ENCODE measurements around the gene IDNK.

IDNK gene

DNA sequence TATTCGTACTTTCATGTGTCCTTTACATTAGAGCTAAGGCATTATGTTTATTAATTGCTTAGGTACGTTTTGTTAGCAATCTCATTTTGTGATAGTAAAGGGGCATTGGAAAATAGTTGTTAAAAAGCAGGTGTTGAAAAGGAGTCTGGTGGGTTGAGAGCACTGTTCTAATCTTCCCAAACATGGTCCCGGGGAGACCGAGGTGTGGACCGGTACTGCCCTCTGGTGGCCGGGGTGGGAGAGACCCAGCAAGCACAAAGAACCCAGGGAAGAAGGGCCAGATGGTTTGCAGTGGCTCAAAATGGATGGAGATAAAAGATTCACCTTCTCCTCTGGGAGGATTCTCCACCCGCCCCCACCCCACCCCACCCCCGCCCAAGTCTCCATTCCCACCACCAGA lies 26.1 kb downstream of the IDNK start:
- DNase-seq = peak; percentile 42 to 70
- intact Hi-C loops (cut with DNase I; ENCODE audit: low total_unique reads) = no loop called here

DNA sequence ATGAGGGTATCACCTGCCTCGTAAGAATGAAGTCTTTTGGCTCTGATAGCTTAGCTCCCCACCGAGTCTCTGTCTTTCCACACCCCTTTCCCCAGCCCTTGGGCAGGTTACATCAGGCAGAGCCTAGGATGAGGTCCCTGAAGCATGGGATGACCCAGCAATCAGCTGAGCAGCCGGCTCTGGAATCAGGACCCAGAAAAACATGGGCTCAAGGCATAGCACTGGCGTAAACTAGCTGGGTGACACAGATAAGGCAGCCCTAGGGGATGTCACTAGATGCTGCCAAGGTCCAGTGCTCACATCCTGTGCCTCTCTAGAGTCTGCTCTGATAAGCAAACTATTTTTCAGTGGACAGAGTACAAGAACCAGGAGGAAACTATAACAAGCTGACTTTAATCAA lies 26.6 kb downstream of the IDNK start:
- no peaks in the 10 kb centered on the region for H3K9me3 ChIP-seq
- no peak overlapping the region for H3K27ac ChIP-seq
- H3K27me3 ChIP-seq = no peaks in the 10 kb centered on the region
- no peak for DNase-seq
- TF ChIP-seq, protein P1, sequence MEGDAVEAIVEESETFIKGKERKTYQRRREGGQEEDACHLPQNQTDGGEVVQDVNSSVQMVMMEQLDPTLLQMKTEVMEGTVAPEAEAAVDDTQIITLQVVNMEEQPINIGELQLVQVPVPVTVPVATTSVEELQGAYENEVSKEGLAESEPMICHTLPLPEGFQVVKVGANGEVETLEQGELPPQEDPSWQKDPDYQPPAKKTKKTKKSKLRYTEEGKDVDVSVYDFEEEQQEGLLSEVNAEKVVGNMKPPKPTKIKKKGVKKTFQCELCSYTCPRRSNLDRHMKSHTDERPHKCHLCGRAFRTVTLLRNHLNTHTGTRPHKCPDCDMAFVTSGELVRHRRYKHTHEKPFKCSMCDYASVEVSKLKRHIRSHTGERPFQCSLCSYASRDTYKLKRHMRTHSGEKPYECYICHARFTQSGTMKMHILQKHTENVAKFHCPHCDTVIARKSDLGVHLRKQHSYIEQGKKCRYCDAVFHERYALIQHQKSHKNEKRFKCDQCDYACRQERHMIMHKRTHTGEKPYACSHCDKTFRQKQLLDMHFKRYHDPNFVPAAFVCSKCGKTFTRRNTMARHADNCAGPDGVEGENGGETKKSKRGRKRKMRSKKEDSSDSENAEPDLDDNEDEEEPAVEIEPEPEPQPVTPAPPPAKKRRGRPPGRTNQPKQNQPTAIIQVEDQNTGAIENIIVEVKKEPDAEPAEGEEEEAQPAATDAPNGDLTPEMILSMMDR (IDR thresholded peaks at IDR 0.05) = no peak
- H3K4me1 ChIP-seq = no peaks in the 10 kb centered on the region
- intact Hi-C loops (cut with DNase I; ENCODE audit: low total_unique reads) = no loop called here
- no peak overlapping the region for H3K4me3 ChIP-seq
- H3K36me3 ChIP-seq = peaks cover 21 to 64% (median 63%) of the 10 kb centered on the region in 3 donors

More for the DNA sequence above, 26.1 kb downstream of the IDNK start:
- no peak overlapping the region for H3K4me3 ChIP-seq
- peaks cover 21 to 65% (median 58%) of the 10 kb centered on the region in 3 donors for H3K36me3 ChIP-seq
- no peaks in the 10 kb centered on the region for H3K9me3 ChIP-seq
- H3K4me1 ChIP-seq = no peaks in the 10 kb centered on the region
- no peaks in the 10 kb centered on the region for H3K27me3 ChIP-seq
- TF ChIP-seq, protein P1 (IDR thresholded peaks at IDR 0.05) = peak; percentile 52 to 61
- H3K27ac ChIP-seq = no peak overlapping the region

DNA sequence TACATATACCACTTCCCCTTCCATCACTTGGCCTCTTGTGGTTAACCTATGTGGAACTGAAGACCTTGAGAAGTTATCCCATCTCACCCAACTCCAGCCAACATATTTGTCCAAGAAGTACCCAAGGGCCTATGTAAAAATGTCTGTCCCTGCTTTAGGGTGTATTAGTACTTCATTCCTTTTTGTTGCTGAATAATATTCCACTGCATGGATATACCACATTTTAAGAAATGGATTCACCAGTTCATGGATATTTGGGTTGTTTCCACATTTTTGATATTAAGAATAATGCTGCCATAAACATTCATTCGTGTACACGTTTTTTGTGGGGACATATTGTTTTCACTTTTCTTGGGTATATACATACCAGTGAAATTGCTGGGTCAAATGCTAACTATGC lies 28.6 kb downstream of the IDNK start:
- no peaks in the 10 kb centered on the region for H3K4me1 ChIP-seq
- H3K4me3 ChIP-seq = no peak overlapping the region
- H3K36me3 ChIP-seq = peaks cover 21 to 69% (median 69%) of the 10 kb centered on the region in 3 donors
- TF ChIP-seq, protein P1 (IDR thresholded peaks at IDR 0.05) = no peak
- no peaks in the 10 kb centered on the region for H3K9me3 ChIP-seq
- no peak for DNase-seq
- no peak overlapping the region for H3K27ac ChIP-seq
- intact Hi-C loops (cut with DNase I; ENCODE audit: low total_unique reads) = no loop called here
- H3K27me3 ChIP-seq = no peaks in the 10 kb centered on the region

DNA sequence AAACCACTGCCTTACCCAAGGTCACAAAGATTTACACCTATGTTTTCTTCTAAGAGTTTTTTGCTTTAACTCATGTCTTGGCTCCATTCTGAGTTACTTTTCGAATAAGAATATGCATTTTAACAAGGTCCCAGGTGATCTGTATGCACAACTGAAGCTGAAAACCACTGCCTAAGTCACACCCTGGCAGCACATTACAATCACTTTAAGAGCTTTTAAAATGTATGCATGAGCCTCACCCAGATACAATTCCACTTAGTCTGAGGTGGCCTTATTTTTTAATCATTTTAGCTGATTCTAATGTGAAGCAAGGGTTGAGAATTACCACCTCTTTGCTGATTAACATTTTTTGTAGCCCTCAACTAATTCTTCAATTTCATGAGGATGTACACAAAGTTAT lies 29.5 kb downstream of the IDNK start:
- Histone ChIP-seq H3K4me1 (no peaks in the 10 kb centered on the region), H3K27me3 (no peaks in the 10 kb centered on the region), H3K27ac (no peak overlapping the region), H3K4me3 (no peak overlapping the region), H3K36me3 (peaks cover 24 to 73% (median 72%) of the 10 kb centered on the region in 3 donors), H3K9me3 (no peaks in the 10 kb centered on the region)
- no peak for DNase-seq
- intact Hi-C loops (cut with DNase I; ENCODE audit: low total_unique reads) = no loop called here
- TF ChIP-seq, protein P1 (IDR thresholded peaks at IDR 0.05) = no peak

DNA sequence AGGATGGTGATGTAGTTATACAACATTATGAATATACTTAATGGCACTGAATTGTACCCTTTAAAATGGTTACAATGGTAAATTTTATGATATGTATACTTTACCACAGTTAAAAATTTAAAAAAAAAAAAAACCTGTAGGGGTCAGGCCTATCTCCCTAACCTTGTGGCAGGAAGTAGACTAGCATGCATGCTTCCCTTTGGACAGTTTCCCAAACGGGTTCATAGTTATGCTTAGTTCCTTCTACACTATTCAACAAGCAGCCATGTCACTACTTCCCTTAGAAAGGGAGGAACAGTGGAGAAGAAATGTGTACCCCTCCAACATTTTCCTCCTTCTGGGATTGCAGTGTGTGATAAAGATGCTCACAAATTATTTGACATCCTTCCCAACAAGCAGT lies 32.5 kb downstream of the IDNK start:
- intact Hi-C loops (cut with DNase I; ENCODE audit: low total_unique reads) = no loop called here

More for the DNA sequence above, 32.5 kb downstream of the IDNK start:
- TF ChIP-seq, protein P1 (IDR thresholded peaks at IDR 0.05) = no peak
- Histone ChIP-seq H3K9me3 (no peaks in the 10 kb centered on the region), H3K36me3 (peaks cover 46 to 92% (median 87%) of the 10 kb centered on the region in 3 donors), H3K4me3 (no peak overlapping the region), H3K4me1 (no peaks in the 10 kb centered on the region), H3K27ac (no peak overlapping the region), H3K27me3 (no peaks in the 10 kb centered on the region)
- no peak for DNase-seq
